Hepatic stellate cell (primary cell): ENCODE measurements around the gene MMD2.

Experiments used
- DNase-seq: peaks from one replicate; pipeline ENCODE4 v3.0.0; 2011; ENCODE audit warnings: low spot score

The MMD2 gene

DNA sequence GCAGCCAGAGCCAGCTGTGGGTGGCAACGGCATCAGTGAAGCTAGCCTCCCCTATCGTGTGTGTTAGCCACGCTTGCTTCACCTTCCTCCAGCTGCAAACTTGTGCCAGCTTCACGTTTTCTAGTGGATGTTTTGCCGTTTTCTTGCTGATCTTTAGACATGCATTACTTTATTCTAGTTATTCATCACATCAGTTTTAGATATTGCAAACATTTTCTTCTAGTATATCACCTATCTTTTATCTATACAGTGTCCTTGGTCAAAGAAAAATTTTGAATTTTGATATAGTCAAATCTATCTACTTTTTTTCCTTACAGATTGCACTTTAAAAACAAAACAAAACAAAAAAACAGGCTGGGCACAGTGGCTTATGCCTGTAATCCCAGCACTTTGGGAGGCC is 90.5 kb downstream of the MMD2 start:
- DNase-seq, result no peak

DNA sequence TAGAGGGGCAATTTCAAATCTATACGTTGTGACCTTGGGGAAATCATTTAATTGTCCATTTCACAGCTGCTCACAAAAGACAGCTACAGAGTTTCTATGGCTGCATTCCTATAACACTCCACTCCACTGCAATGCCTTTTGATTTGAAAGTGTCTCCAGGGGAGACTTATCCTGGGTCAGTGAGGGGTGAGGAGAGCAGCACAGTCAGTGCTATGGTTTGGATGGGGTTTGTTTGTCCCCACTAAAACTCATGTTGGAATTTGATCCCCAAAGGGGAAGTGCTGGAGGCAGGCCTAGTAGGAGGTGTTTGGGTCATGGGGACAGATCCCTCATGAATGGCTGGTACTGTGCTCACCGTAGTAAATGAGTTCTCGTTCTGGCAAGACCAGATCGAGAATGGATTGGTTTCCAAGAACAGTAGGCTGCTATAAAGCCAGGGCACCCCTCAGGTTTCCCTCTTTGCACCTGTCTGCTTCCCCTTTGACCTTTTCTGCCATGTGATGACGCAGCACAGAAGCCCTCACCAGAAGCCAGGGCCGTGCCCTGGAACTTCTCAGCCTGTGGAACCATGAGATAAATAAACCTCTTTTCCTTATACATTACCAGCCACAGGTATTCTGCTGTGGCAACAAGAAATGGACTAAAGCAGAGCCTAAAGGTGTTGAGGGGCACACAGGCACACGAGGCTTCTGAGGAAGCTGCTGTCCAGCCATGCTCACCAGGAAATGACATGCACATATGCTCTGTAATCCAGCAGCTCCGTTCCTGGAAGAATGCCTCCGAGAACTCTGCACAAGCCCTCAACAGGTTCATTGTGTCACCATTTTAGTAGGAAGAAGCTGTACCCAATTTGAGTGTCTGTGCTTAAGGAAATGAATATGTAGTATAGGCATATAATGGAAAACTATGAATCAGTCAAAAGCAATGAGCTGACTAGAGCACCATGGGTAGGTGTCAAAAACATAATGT is 92.2 kb downstream of the MMD2 start:
- no peak for DNase-seq

DNA sequence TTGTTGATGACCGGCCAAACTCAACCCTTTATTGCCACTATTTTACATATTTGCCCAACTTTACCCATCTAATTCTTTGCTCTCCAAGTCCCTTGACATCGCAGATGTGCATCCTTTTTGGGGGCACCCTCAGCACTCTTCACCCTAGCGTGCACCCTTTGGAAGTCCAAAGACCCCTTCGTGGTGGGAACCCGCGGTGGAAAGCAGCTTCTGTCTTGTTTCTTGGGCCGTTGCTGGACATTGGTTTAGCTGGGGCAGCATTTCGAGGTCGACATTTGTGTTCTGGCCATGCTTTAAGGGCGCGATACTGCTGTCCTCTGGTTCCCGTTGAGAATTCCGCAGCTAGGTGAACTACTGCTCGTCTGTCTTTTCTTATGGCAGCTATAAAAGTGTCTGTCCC is 96.8 kb downstream of the MMD2 start:
- no peak for DNase-seq

DNA sequence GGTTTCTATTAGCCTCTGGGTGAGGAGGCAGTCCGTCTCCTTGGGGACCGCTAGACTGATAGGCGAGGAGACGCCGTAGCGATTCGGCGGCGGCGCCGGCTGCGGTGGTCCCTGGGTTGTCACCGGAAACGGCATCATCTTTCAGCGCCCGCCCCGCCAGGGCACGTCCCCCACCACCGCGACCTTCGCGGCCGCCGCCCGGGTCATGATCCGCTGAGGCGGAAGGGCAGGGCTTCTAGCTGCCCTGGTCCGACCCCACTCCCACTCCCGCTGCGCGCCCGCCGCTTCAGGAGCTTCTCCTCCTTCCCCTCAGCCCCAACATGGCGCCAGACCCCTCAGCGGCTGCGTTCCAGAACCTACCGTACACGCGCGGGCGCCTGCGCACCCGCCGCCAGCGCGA is 97.3 kb downstream of the MMD2 start, which contains the start of gene PAPOLB:
PAPOLB (minus strand) TSS at position 358 of the 400 bp plus-strand sequence; CDS start at position 138, 220 bp downstream.
- no peak for DNase-seq

DNA sequence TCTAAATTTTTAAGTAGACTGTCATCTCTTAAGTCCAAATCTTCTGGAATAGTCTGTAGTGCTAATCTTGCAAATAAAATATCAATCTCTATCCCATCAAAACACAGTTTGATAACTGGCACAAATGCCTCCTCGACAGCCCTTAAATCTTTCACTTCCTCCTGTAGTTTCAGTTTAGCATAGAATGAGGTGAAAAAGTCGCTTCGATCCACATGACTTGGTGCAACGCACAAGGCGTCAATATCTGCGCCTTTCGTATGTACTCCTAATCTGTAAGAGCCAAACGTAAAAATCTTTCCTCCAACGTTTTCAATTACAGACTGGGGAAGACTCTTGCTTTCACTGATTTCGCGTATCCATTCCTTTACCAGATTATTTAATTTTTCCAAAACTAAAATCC is 97.8 kb downstream of the MMD2 start:
- no peak for DNase-seq

DNA sequence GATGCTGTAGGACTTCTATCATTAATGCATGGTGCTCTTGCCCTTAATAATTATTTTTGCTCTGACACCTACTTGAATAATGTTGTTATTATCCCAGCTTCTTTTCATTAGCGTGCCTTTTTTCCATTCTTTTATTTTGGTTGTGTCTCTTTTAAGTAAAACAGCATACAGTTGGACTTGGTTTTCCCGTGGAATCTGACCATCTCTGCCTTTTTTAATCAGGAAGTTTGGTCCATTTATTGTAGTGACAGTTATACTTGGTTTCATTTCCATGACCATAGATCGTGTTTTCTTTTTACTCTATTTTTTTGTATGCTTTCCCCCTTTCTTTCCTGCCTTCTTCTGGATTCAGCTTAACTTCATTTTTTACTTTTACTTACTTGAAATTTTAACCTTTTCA is 101.8 kb downstream of the MMD2 start:
- DNase-seq, result no peak

DNA sequence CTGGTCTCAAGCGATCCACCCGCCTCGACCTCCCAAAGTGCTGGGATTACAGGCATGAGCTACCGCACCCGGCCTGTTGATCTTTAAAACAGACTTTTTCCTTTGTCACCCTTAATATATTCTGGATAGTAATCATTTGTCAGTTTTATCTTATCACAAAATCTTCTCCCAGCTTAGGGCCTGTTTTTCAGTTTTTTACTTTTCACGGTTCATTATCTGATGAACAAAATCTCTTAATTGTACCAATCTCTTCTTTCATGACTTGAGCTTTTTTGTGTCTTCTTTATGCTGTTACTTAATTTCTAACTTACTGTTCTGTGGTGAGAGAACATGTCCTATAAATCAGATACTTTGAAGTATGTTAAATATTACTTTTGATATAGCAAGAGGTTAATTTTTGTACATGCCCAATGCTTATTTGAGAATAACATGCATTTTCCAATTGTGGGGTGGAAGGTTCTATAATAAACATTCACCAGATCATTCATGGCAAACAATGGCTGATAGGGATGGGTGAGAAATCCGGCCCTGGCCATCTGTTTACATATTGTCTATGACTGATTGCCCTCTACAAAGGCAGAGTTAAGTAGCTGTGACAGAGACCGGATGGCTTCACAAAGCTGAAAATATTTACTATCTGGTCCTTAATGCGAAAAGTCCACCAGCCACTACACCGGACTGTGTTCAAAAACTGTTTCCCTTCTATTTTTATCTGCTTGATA is 102.5 kb downstream of the MMD2 start:
- no peak for DNase-seq
